Right lung (tissue), 10 donors: Measurements from ENCODE around the gene DEFB124. TPM values are rescaled to one million over a fixed set of nuclear protein-coding genes. Genes with fewer than 3 reads are reported as not detected.
"Not testable (repeated sequence)": the region's sequence is repeated elsewhere in the genome, so short reads cannot be mapped to it uniquely, and the experiment has no call there.

Experiments
- DNase-seq, 2 donors: peaks; one replicate each; pipeline ENCODE4 v3.0.0-alpha.2; 2013
- long read RNA-seq, 8 donors: transcript quantifications; one replicate each; lab custom pipeline, GENCODE V29; 2026
- polyA plus RNA-seq, 5 donors: library from polyadenylated mRNA; unstranded; fragments of 120-200 nt; gene quantifications; one replicate each; pipeline versions ENCODE4 v1.2.1 to v1.2.3, GENCODE V29; 2013; ENCODE audit warnings: inconsistent platforms in 1 of 5, low replicate concordance in 1 of 5; ENCODE audit not compliant: insufficient read length in 5 of 5, insufficient read depth in 1 of 5

Gene DEFB124, protein sequence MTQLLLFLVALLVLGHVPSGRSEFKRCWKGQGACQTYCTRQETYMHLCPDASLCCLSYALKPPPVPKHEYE
- 1 to 10 TPM in 2 of 5 donors, under 1 TPM in 3; 0.26 to 2.1 (median 0.67) TPM for polyA plus RNA-seq
- long read RNA-seq, donor 1: 0 reads
- long read RNA-seq, donor 2: 0 reads
- long read RNA-seq, donor 3: 0 reads
- long read RNA-seq, donor 4: 0 reads
- long read RNA-seq, donor 5: 0 reads
- long read RNA-seq, donor 6: 0 reads
- long read RNA-seq, donor 7, partial matches to known transcripts: 512 of 603 reads
- long read RNA-seq, donor 7, other reads (novel, unspliced or antisense): 91 of 603 reads
- long read RNA-seq, donor 8: 0 reads

GRCh38 chr20:31474758-31475427 lies at the start of gene DEFB124, which contains the start of gene REM1:
Gene DEFB124, minus strand, starts transcription at chr20:31475127. Its CDS starts 2,114 bp downstream, at chr20:31473013.
Gene REM1, plus strand, starts transcription at chr20:31475288. Its CDS starts 1,158 bp downstream, at chr20:31476446.
- peak in 1 of 2 donors; percentile 46 for DNase-seq

DNA sequence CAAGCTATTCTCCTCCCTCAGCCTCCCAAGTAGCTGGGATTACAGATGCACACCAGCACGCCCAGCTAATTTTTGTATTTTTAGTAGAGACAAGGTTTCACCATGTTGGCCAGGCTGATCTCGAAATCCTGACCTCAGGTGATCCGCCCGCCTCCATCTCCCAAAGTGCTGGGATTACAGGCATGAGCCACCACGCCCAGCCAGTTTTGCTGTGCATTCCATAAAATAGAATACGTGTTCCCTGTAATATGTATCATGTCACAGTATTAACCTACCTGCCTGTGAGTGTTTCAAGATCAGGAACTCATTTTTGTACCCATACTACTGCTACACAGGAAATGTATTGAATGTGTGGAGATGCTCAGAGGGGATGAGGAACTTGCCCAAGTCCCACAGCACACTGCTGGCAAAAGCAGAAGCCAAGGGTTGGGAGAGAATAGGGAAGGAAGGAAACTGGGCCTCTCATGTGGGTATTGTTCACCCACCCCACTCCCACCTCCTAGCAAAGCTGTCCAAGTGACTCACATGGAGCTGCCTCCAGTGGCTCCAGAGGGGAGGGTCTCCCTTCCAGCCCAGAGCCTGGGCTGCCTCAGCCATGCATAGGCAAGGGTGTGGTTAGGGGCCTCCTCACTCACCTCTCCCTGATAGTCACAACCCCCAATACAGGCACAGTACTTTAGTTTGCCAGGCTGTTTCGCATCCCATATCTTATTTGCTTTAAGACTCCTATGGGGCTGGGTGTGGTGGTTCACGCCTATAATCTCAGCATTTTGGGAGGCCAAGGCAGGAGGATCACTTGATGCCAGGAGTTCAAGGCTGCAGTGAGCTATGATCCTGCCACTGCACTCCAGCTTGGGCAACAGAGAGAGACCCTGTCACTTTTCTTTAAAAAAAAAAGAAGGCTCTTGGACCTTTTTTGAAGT lies 48.7 kb upstream of the DEFB124 start:
- no peak for DNase-seq

GRCh38 chr20:31522731-31523130 lies 47.8 kb upstream of the DEFB124 start:
- DNase-seq: no peak

GRCh38 chr20:31521267-31521666 lies 46.3 kb upstream of the DEFB124 start:
- not testable (repeated sequence) for DNase-seq

- DNase-seq: no peak
These were observed 42.4 kb upstream of the DEFB124 start for GRCh38 chr20:31517373-31517772.

DNA sequence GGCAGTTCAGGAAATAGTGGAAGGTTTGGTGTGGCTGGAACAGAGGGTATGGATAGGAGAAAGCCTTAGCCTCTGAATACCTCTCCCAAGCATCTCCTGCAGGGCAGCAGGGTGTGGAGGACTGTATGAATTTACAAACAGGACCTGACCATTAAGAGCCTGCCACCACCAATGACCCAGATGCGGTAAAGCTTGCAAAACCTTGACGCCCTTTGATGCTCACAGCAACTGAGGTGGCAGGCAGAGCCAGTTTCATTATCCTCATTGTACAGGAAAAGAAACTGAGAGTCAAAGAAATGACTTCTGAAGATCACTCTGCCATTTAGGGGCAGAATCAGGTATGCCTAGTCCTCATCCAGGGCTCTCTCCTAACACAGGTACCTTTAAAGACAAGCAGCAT lies 41.7 kb upstream of the DEFB124 start:
- DNase-seq: no peak

DNA sequence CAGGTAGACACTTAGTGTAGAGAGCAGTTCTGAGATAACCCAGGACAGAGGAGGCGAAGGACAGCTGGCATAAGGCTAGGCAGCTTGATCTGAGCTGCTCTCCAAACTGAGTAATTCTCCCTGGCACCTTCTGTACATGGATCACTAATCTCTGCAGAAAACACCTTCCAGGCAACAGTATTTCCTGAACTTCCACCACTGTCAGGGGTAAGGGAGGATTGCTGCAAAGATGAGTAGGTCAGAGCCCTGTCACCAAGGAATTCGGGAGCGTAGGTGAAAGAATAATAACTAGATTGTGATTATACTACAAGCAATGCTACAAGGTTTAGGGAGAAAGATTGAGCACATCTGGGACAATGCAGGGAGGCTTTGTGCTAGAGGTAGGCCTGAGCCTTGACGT lies 41.2 kb upstream of the DEFB124 start:
- DNase-seq: no peak

- DNase-seq: no peak
These were observed 40.8 kb upstream of the DEFB124 start for GRCh38 chr20:31515775-31516107.

DNA sequence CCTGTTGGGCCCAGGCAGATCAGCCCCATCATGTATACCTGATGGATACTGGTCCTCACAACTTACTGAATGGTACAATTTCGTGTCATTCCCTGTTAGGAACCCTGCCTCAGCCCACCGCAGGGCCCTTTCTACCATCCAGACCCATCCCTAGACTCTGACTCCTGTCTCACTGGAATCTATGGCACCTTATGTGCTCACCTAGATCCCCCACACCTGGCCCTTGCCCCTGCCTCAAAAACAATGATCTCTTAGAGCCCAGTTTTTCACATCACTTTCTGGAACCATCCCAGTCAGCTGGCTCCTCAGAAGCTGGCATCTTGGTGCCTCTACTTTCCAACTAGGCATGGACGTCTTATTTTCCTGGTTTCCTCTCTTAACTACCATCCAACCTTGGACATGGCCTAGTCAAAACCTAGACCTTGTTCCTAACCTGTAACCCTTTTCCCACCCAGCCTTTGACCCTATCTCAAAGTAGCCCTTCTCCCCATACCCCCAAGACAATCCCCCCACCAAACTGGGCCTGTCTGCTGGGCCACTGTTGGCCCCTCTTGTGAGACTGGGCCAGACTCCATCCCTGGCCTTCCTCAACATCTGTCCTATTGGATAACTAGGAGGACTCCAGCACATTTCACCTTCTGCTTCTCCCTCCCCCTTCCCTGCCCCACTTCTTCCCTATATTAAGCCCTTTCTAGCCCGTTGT lies 40.3 kb upstream of the DEFB124 start:
- no peak for DNase-seq

- DNase-seq: peak; percentile 96 to 97
These were observed 39.5 kb upstream of the DEFB124 start, which contains the start of gene HM13 for GRCh38 chr20:31514154-31515071. Gene HM13, plus strand, starts transcription at chr20:31514442. Its CDS starts 110 bp downstream, at chr20:31514552.

DNA sequence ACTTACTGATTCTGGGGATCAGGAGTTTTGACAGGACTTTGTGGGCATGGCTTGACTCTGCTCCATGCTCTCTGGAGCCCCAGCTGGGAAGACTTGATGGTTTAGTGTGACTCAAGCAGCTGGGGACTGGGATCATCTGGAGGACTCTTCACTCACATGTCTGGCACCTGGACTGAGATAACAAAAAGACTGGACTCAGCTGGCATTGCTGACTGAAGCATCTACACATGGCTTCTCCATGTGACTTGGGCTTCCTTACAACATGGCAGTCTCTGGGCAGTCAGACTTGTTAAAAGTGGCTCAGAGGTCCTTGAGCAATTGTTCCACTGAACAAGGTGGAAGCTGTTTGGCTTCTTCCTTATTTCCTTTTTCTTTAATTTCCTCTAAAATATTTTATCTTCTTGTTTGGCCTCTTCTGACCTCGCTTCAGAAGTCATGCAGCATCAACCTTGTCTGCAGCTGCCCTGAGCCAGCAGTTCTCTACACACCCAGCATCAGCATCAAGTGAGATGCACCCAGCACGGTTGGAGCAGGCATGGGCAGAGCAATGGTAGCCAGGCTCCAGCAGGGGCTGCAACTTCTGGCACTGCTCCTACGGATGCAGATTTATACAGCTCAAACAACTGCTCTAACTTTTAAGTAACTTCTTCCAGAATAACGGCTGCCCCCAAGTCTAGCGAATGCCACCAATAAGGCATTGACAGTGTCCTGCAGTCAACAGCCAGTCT lies 33.8 kb upstream of the DEFB124 start:
- no peak for DNase-seq

DNA sequence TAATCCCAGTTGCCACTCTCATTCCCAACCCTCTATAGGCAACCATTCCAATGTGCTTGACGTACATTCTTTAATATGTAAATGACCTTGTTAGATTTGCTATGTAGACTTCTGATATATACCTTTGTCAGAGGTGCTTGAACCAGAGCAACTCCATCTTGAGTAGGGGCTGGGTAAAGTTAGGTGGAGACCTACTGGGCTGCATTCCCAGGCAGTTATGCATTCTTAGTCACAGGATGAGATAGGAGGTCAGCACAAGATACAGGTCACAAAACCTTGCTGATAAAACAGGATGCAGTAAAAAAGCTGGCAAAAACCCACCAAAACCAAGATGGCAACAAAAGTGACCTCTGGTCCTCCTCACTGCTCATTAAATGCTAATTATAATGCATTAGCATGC lies 31.0 kb upstream of the DEFB124 start:
- DNase-seq: no peak

- DNase-seq: peak; percentile 76 to 81
These were observed 28.2 kb upstream of the DEFB124 start for GRCh38 chr20:31502884-31503673.

GRCh38 chr20:31500527-31500926 lies 25.6 kb upstream of the DEFB124 start:
- DNase-seq: no peak

DNA sequence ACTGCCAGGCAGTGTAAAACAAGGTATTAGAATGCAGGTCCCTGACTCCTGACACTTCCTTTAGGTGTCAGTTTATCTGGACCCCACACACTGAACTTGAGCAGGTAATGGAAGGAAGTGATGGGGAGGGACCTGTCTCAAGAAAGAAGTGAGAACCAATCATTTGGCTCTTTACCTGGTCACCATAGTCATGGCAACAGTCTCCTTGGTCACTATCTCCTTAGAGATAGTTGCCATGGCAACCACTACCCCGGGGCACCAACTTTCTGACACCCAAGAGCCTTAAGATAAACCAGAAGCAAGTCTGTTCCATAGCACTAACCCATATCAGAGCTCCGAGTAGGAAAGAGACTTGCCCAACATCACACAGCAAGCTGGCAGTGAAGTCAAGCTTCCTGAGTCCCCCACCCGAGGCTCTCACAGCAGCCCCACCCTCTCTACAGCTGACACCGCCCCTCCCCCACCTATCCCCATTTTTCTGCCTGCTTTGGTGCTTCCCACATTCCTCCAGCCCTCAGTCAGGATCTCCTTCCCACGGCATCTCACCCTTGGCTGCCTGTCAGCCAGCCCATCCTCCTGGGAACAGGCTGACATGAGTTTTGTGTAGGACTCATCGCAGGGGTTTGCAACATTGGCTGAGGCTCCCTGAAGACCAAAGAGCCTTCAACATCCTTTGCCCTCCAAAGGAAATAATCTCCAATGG lies 23.1 kb upstream of the DEFB124 start:
- DNase-seq: no peak

DNA sequence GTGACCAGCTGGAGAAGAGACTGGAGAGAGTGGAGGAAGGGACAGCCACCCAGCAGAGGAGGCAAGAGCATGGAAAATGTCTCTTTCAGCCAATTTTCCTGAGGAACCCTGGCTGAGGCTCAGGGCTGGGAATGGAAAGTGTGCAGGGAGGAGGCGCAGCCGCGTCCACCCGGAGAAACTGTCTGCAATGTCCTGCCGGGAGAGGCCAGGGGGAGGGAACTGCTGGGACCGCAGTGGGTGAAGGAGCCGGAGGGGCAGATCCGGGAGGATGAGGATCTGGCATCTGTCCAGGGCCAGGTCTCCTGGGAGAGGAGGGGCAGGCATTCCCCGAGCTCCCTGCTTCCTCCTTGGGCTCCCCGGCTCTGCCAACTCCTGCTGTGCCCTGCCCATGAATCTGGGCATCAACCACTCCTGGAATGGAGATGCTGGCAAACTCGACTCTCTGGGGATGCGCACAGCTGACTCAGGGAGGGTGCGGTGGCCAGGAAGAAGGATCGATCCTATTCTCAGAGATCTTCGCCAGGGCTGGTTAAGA lies 21.9 kb upstream of the DEFB124 start:
- peak; percentile 87 to 90 for DNase-seq

DNA sequence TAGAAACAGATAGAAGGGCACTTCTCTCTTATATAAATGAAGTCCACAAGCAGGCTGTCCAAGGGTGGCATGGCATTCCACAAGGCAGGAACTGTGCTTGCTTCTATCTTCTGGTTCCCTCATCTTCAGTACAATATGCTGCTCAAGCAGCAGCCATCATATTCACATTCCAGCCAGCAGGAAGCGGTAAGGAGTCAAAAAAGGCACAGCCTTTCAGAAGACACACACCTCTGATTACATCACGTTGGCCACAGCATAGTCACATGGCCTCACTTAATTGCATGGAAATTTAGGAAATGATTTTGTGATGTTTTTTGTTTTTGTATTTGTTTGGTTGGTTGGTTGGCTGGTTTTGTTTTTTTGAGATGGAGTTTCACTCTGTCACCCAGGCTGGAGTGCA lies 19.2 kb upstream of the DEFB124 start:
- DNase-seq: peak in 1 of 2 donors; percentile 27

- DNase-seq: no peak
These were observed 15.8 kb upstream of the DEFB124 start for GRCh38 chr20:31490752-31491151.
